ENCODE measurements around the gene RASSF1. TPM values are rescaled to one million over a fixed set of nuclear protein-coding genes. Genes with fewer than 3 reads are reported as not detected.

RASSF1 gene
- total and polyA plus RNA-seq, 10 of the 15 experiments (the other 5 are each of a cell fraction or from before 2014, with no cell fraction given), result 4.4 to 59.6 (median 37.2) TPM

- no peak for TF ChIP-seq PRDM15 (CRISPR knock-in tag; IDR thresholded peaks at IDR 0.05)
- TF ChIP-seq BMI1 (IDR thresholded peaks at IDR 0.05; ENCODE audit: borderline replicate concordance), result no peak
- no peak for TF ChIP-seq ELK1 (IDR thresholded peaks at IDR 0.05; ENCODE audit: low read depth, low read length)
- TF ChIP-seq NR2C1 (IDR thresholded peaks at IDR 0.05), result no peak
- no peak for TF ChIP-seq BCLAF1 (IDR thresholded peaks at IDR 0.05)
- TF ChIP-seq TCF7 (IDR thresholded peaks at IDR 0.05; ENCODE audit: borderline replicate concordance), result no peak
- TF ChIP-seq MXI1 (IDR thresholded peaks at IDR 0.05; ENCODE audit: low read depth, low read length), result no peak
- TF ChIP-seq YBX1 (IDR thresholded peaks at IDR 0.05), result no peak
- no peak for TF ChIP-seq MTA3 (IDR thresholded peaks at IDR 0.05; ENCODE audit: borderline replicate concordance, low read length)
- no peak for TF ChIP-seq ZNF217 (IDR thresholded peaks at IDR 0.05)
- no peak for TF ChIP-seq SUPT20H (IDR thresholded peaks at IDR 0.05; ENCODE audit: borderline replicate concordance, control insufficient read depth, low read depth, low read length)
These were observed 22.0 kb downstream of the RASSF1 start (continued) for GRCh38 chr3:50318615-50319014.

Measured in GM12878 (cell line).